LNCaP clone FGC (cell line): ENCODE measurements around the gene PLXNA1.

Experiments
- DNase-seq: peaks from one replicate; pipeline ENCODE4 v3.0.0-alpha.2; 2011; ENCODE audit warnings: low read depth
- H3K4me3 ChIP-seq: 2 replicates; pipeline ENCODE4 v1.5.1; 2011; ENCODE audit warnings: mild to moderate bottlenecking, low read depth, low read length, control low read depth
- CTCF ChIP-seq: IDR thresholded peaks from 2 replicates; pipeline ENCODE4 v1.5.1; 2012; ENCODE audit warnings: mild to moderate bottlenecking; ENCODE audit not compliant: control insufficient read depth, insufficient read depth; ENCODE audit errors: extremely low read depth

PLXNA1 gene

GRCh38 chr3:126995926-126996512, 13.1 kb downstream of the PLXNA1 start:
- H3K4me3 ChIP-seq = no peak overlapping the region
- no peak for DNase-seq

GRCh38 chr3:126996905-126997304, 14.0 kb downstream of the PLXNA1 start:
- no peak for TF ChIP-seq CTCF
- no peak overlapping the region for H3K4me3 ChIP-seq
- no peak for DNase-seq

More at GRCh38 chr3:126995926-126996512, 13.1 kb downstream of the PLXNA1 start:
- 0 out of 2 replicates have a peak, but pooled peaks have one; percentile 17 for TF ChIP-seq CTCF

- no peak overlapping the region for H3K4me3 ChIP-seq
- no peak for TF ChIP-seq CTCF
- no peak for DNase-seq
Observed at GRCh38 chr3:126997455-126998038, 14.6 kb downstream of the PLXNA1 start.

GRCh38 chr3:126998320-126998719, 15.4 kb downstream of the PLXNA1 start:
- no peak for DNase-seq
- H3K4me3 ChIP-seq = no peak overlapping the region
- TF ChIP-seq CTCF = no peak

GRCh38 chr3:126998728-126999127, 15.8 kb downstream of the PLXNA1 start:
- peak; percentile 25 for DNase-seq
- no peak for TF ChIP-seq CTCF

GRCh38 chr3:126999383-126999782, 16.5 kb downstream of the PLXNA1 start:
- no peak overlapping the region for H3K4me3 ChIP-seq
- no peak for TF ChIP-seq CTCF
- DNase-seq = no peak

More at GRCh38 chr3:126998728-126999127, 15.8 kb downstream of the PLXNA1 start:
- no peak overlapping the region for H3K4me3 ChIP-seq

GRCh38 chr3:127000119-127000518, 17.2 kb downstream of the PLXNA1 start:
- DNase-seq = no peak
- no peak for TF ChIP-seq CTCF

More at GRCh38 chr3:127000119-127000518, 17.2 kb downstream of the PLXNA1 start:
- H3K4me3 ChIP-seq = no peak overlapping the region
